GM18511 (cell line): ENCODE results near the gene NRCAM.
"Not testable (repeated sequence)": the region's sequence is repeated elsewhere in the genome, so short reads cannot be mapped to it uniquely, and the experiment has no call there.

Source experiments
- ATAC-seq: cut with Tn5 transposase; IDR thresholded peaks from one replicate; pipeline ENCODE4 v1.9.1; 2021; ENCODE audit warnings: mild to moderate bottlenecking, moderate library complexity; ENCODE audit not compliant: unreplicated experiment

The NRCAM gene

GRCh38 chr7:108348913-108349312, 107.3 kb downstream of the NRCAM start:
- no peak for ATAC-seq

- no peak for ATAC-seq
Measured at GRCh38 chr7:108347616-108348015, 108.6 kb downstream of the NRCAM start.

GRCh38 chr7:108345710-108346336, 110.4 kb downstream of the NRCAM start:
- ATAC-seq: no peak

- ATAC-seq: no peak
Measured at GRCh38 chr7:108340856-108341411, 115.3 kb downstream of the NRCAM start.

- not testable (repeated sequence) for ATAC-seq
Measured at GRCh38 chr7:108340406-108340805, 115.8 kb downstream of the NRCAM start.

- ATAC-seq: no peak
Measured at GRCh38 chr7:108335269-108335918, 120.8 kb downstream of the NRCAM start.

- no peak for ATAC-seq
Measured at GRCh38 chr7:108332937-108333336, 123.3 kb downstream of the NRCAM start.

GRCh38 chr7:108331971-108332370, 124.3 kb downstream of the NRCAM start:
- ATAC-seq: no peak

GRCh38 chr7:108330227-108330626, 126.0 kb downstream of the NRCAM start:
- no peak for ATAC-seq

- no peak for ATAC-seq
Measured at GRCh38 chr7:108329514-108329913, 126.7 kb downstream of the NRCAM start.

GRCh38 chr7:108328174-108328651, 128.0 kb downstream of the NRCAM start:
- peak; percentile 85 for ATAC-seq

GRCh38 chr7:108327353-108327752, 128.9 kb downstream of the NRCAM start:
- ATAC-seq: peak; percentile 50

GRCh38 chr7:108326938-108327337, 129.3 kb downstream of the NRCAM start:
- no peak for ATAC-seq

- no peak for ATAC-seq
Measured at GRCh38 chr7:108324053-108325038, 131.9 kb downstream of the NRCAM start.

GRCh38 chr7:108322925-108323832, 133.1 kb downstream of the NRCAM start:
- no peak for ATAC-seq

- ATAC-seq: no peak
Measured at GRCh38 chr7:108322046-108322445, 134.2 kb downstream of the NRCAM start.

- ATAC-seq: no peak
Measured at GRCh38 chr7:108321359-108321758, 134.9 kb downstream of the NRCAM start.

- ATAC-seq: no peak
Measured at GRCh38 chr7:108316708-108317107, 139.5 kb downstream of the NRCAM start.

GRCh38 chr7:108314551-108314950, 141.7 kb downstream of the NRCAM start:
- no peak for ATAC-seq

- no peak for ATAC-seq
Measured at GRCh38 chr7:108314049-108314448, 142.2 kb downstream of the NRCAM start.
